PC-3 (cell line): ENCODE measurements around the gene CPVL. TPM values are rescaled to one million over a fixed set of nuclear protein-coding genes. Genes with fewer than 3 reads are reported as not detected.

Experiments
- ATAC-seq: fragments of 200-7000 bp; cut with Tn5 transposase; 2 replicates; pipeline ENCODE4 v1.9.1; 2020; ENCODE audit warnings: mild to moderate bottlenecking, moderate library complexity
- BruUV-seq: library from RNA; stranded (reverse); fragments of 400-500 nt; replicated peaks from 2 replicates; lab custom pipeline; 2021; lab: Mats Ljungman, UMichigan
- CTCF ChIA-PET: fragments of 300-600 bp; sonication (Branson Sonifier 250); formaldehyde crosslinking; loops from one replicate; lab custom pipeline; 2022; ENCODE audit warnings: antibody characterized with exemption; lab: Charles Lee
- POLR2A ChIA-PET: fragments of 300-600 bp; sonication (Branson Sonifier 250); formaldehyde crosslinking; loops from one replicate; lab custom pipeline; 2022; ENCODE audit warnings: antibody characterized with exemption; ENCODE audit not compliant: unreplicated experiment; lab: Charles Lee
- DNase-seq: peaks from one replicate; pipeline ENCODE4 v3.0.0-alpha.2; 2015
- H2AFZ ChIP-seq: fragments of 300-600 bp; sonication (generic); 2 replicates; pipeline ENCODE4 v1.6.0; 2016; ENCODE audit warnings: antibody characterized with exemption, low read length
- H3F3A ChIP-seq: fragments of 300-600 bp; sonication (generic); one replicate; pipeline ENCODE4 v1.6.0; 2017; ENCODE audit warnings: antibody characterized with exemption, low read length, control low read depth, mild to moderate bottlenecking; ENCODE audit not compliant: unreplicated experiment
- H3K27ac ChIP-seq: fragments of 300-600 bp; sonication (generic); 2 replicates; pipeline ENCODE4 v1.5.1; 2016; ENCODE audit warnings: mild to moderate bottlenecking, low read length
- H3K27me3 ChIP-seq: fragments of 300-600 bp; sonication (generic); 2 replicates; pipeline ENCODE4 v1.6.1; 2016; ENCODE audit warnings: low read length, mixed read lengths
- H3K36me3 ChIP-seq: fragments of 300-600 bp; sonication (generic); 2 replicates; pipeline ENCODE4 v1.6.1; 2016; ENCODE audit warnings: low read depth, mixed run types, low read length, mixed read lengths
- H3K4me1 ChIP-seq: fragments of 300-600 bp; sonication (generic); 2 replicates; pipeline ENCODE4 v1.5.1; 2016; ENCODE audit warnings: low read length; ENCODE audit not compliant: insufficient read depth
- H3K4me2 ChIP-seq: fragments of 300-600 bp; sonication (generic); 2 replicates; pipeline ENCODE4 v1.6.0; 2016; ENCODE audit warnings: low read length
- H3K4me3 ChIP-seq: fragments of 300-600 bp; sonication (generic); 2 replicates; pipeline ENCODE4 v1.5.1; 2016; ENCODE audit warnings: mild to moderate bottlenecking, low read length, mixed read lengths
- H3K79me2 ChIP-seq: fragments of 300-600 bp; sonication (generic); 2 replicates; pipeline ENCODE4 v1.6.1; 2017; ENCODE audit warnings: low read length, mixed read lengths
- H3K9ac ChIP-seq: fragments of 300-600 bp; sonication (generic); 2 replicates; pipeline ENCODE4 v1.6.0; 2016; ENCODE audit warnings: mild to moderate bottlenecking, low read length
- H3K9me2 ChIP-seq: fragments of 300-600 bp; sonication (generic); replicated peaks from 2 replicates; pipeline ENCODE4 v1.6.1; 2016; ENCODE audit warnings: mixed run types, low read length, mixed read lengths
- H3K9me3 ChIP-seq: fragments of 300-600 bp; sonication (generic); 2 replicates; pipeline ENCODE4 v1.6.1; 2016; ENCODE audit warnings: low read length, mixed read lengths
- H4K20me1 ChIP-seq: fragments of 300-600 bp; sonication (generic); 2 replicates; pipeline ENCODE4 v1.6.1; 2016; ENCODE audit warnings: low read length, mixed read lengths
- CTCF ChIP-seq: fragments of 300-600 bp; sonication (generic); conservative IDR thresholded peaks from 2 replicates; pipeline ENCODE4 v1.5.1; 2017; ENCODE audit warnings: antibody characterized with exemption, low read depth, mild to moderate bottlenecking, low read length
- EZH2 ChIP-seq: fragments of 300-600 bp; sonication (generic); IDR thresholded peaks from one replicate; pipeline ENCODE4 v1.6.1; 2017; ENCODE audit warnings: antibody characterized with exemption, mild to moderate bottlenecking, low read length; ENCODE audit not compliant: unreplicated experiment
- EZH2phosphoT487 ChIP-seq: fragments of 300-600 bp; sonication (generic); IDR thresholded peaks from 2 replicates; pipeline ENCODE4 v1.6.1; 2018; ENCODE audit warnings: mild to moderate bottlenecking, antibody characterized with exemption, low read length, borderline replicate concordance
- intact Hi-C: fragments of 100-400 bp; cut with micrococcal nuclease; formaldehyde crosslinking; loops from 2 replicates; pipeline ENCODE4 v1.9.0; 2023
- total RNA-seq: library from RNA; depleted of rRNA; stranded (reverse); fragments of >200 nt; gene quantifications from 2 replicates; pipeline ENCODE4 v1.2.3, GENCODE V29; 2014

Gene CPVL
- total RNA-seq, 1 experiment from 2014 or later = 14.7 TPM

GRCh38 chr7:28955718-28956607, 190.4 kb downstream of the CPVL start:
- CTCF ChIA-PET = interaction anchor here (0.6 to 1.6 kb wide), 16 partner anchors 13 to 453 kb away, joined by 3 to 47 read pairs (median 6); no protein-coding TSS in a partner anchor
- H3K9me3 ChIP-seq = no peaks in the 10 kb centered on the region
- H2AFZ ChIP-seq = peak overlapping the region; percentile 90
- POLR2A ChIA-PET = no interaction called here
- no TSS peak for BruUV-seq
- H3K4me1 ChIP-seq = 0 out of 2 replicates have a peak, but pooled peaks cover 9% of the 10 kb centered on the region
- H4K20me1 ChIP-seq = no peaks in the 10 kb centered on the region
- peak; percentile 80 for DNase-seq
- no peaks in the 10 kb centered on the region for H3K9me2 ChIP-seq
- H3K4me3 ChIP-seq = peak overlapping the region; percentile 80
- H3K79me2 ChIP-seq = no peaks in the 10 kb centered on the region
- intact Hi-C loops = loop anchor here (1.0 to 2.0 kb wide), 4 partner anchors 29 to 353 kb away; no protein-coding TSS in a partner anchor
- TF ChIP-seq CTCF = peak; percentile 58
- no peak for TF ChIP-seq EZH2phosphoT487
- H3F3A ChIP-seq = no peaks in the 10 kb centered on the region
- no peak overlapping the region for H3K27ac ChIP-seq
- peak overlapping the region; percentile 41; the same call in 1 of the 2 replicates for H3K9ac ChIP-seq
- H3K36me3 ChIP-seq = no peaks in the 10 kb centered on the region
- ATAC-seq = peak; percentile 64
- no peaks in the 10 kb centered on the region for H3K27me3 ChIP-seq
- H3K4me2 ChIP-seq = peak overlapping the region; percentile 95

- DNase-seq (no peak), ATAC-seq (no peak)
- no peak for TF ChIP-seq EZH2
- TF ChIP-seq CTCF = no peak
- TF ChIP-seq EZH2phosphoT487 = no peak
- H3F3A ChIP-seq = no peaks in the 10 kb centered on the region
- peak overlapping the region; percentile 95 for H3K4me2 ChIP-seq
- ChIA-PET POLR2A (no interaction called here), CTCF (no interaction called here)
- no TSS peak for BruUV-seq
- H3K4me1 ChIP-seq = 0 out of 2 replicates have a peak, but pooled peaks cover 5% of the 10 kb centered on the region
- H3K27me3 ChIP-seq = no peaks in the 10 kb centered on the region
- peak overlapping the region; percentile 90 for H2AFZ ChIP-seq
- no peak overlapping the region for H3K27ac ChIP-seq
- no peaks in the 10 kb centered on the region for H3K9me3 ChIP-seq
- intact Hi-C loops = no loop called here
- no peaks in the 10 kb centered on the region for H3K79me2 ChIP-seq
- no peak overlapping the region for H3K4me3 ChIP-seq
- no peaks in the 10 kb centered on the region for H4K20me1 ChIP-seq
- H3K9ac ChIP-seq = no peak overlapping the region
- H3K36me3 ChIP-seq = no peaks in the 10 kb centered on the region
- no peaks in the 10 kb centered on the region for H3K9me2 ChIP-seq
Observed at GRCh38 chr7:28955356-28955717, 191.0 kb downstream of the CPVL start.

DNA sequence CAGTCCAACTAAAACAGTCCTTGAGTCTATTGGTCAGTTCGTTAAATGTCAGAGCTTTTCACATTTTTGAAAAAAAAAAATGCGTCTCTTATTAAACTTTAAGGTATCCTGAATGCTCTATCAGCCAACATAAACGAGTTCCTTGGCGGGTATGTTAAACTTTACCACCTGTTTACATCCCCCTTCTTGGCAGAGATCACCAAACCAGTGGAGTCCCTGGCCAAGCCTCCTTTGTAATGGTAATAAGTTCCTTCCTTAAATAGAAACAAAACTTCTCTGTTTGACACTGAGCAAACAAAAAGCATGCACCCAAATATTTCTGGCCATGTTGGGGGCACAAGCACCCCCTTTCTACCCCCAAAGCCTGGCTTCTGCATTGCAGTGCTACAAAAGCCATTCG, 191.4 kb downstream of the CPVL start:
- ChIA-PET POLR2A (no interaction called here), CTCF (no interaction called here)
- H3K27ac ChIP-seq = no peak overlapping the region
- no peak overlapping the region for H2AFZ ChIP-seq
- no peaks in the 10 kb centered on the region for H3K79me2 ChIP-seq
- H3K4me3 ChIP-seq = no peak overlapping the region
- no peak for DNase-seq
- ATAC-seq = no peak
- H4K20me1 ChIP-seq = no peaks in the 10 kb centered on the region
- intact Hi-C loops = no loop called here
- no peaks in the 10 kb centered on the region for H3K36me3 ChIP-seq
- TF ChIP-seq EZH2phosphoT487 (no peak), CTCF (no peak), EZH2 (no peak)
- 0 out of 2 replicates have a peak, but pooled peaks cover 1% of the 10 kb centered on the region for H3K4me1 ChIP-seq
- H3K4me2 ChIP-seq = no peak overlapping the region
- H3K27me3 ChIP-seq = no peaks in the 10 kb centered on the region
- H3K9me2 ChIP-seq = no peaks in the 10 kb centered on the region
- TSS peak; percentile 34 for BruUV-seq
- H3F3A ChIP-seq = no peaks in the 10 kb centered on the region
- H3K9me3 ChIP-seq = no peaks in the 10 kb centered on the region
- H3K9ac ChIP-seq = no peak overlapping the region
